Endothelial cell of umbilical vein (primary cell): ENCODE results near the gene ZNF618. TPM values are rescaled to one million over a fixed set of nuclear protein-coding genes. Genes with fewer than 3 reads are reported as not detected.

Experiments
- BruUV-seq: library from RNA; stranded (reverse); fragments of 400-500 nt; replicated peaks from 2 replicates; lab custom pipeline; 2021; lab: Mats Ljungman, UMichigan
- CTCF ChIA-PET: fragments of 300-600, 350-600 bp; sonication (Branson Sonifier 250); formaldehyde crosslinking; loops from one replicate; lab custom pipeline; 2021; ENCODE audit warnings: antibody characterized with exemption, inconsistent platforms; lab: Charles Lee
- POLR2A ChIA-PET: fragments of 300-600, 350-600 bp; sonication (Branson Sonifier 250); formaldehyde crosslinking; loops from one replicate; lab custom pipeline; 2021; ENCODE audit warnings: antibody characterized with exemption, inconsistent platforms; lab: Charles Lee
- DNase-seq: peaks from one replicate; pipeline ENCODE4 v3.0.0-alpha.2; 2011; ENCODE audit warnings: low read depth, low spot score
- FAIRE-seq: peaks from 2 replicates; lab custom pipeline; 2011; peaks lifted over from hg19 to GRCh38; lab: Jason Lieb, UNC
- H2AFZ ChIP-seq: 2 replicates; pipeline ENCODE4 v1.6.0; 2012; ENCODE audit warnings: low read depth, low read length, control low read depth, inconsistent platforms
- H3K27ac ChIP-seq: 2 replicates; pipeline ENCODE4 v1.5.1; 2011; ENCODE audit warnings: low read depth, mild to moderate bottlenecking, control low read depth, low read length, moderate library complexity; ENCODE audit not compliant: insufficient read depth
- H3K27me3 ChIP-seq, 2 experiments: 2 replicates each; pipeline versions ENCODE4 v1.6.0 to v1.6.1; 2011; ENCODE audit warnings: low read length in 2 of 2, mixed read lengths in 1 of 2; ENCODE audit not compliant: control insufficient read depth in 2 of 2, insufficient read depth in 2 of 2
- H3K36me3 ChIP-seq, 2 experiments: 2 replicates in 1 of 2; 3 replicates in 1 of 2; pipeline ENCODE4 v1.5.1; 2011; ENCODE audit warnings: low read length in 2 of 2, mild to moderate bottlenecking in 1 of 2, moderate library complexity in 1 of 2; ENCODE audit not compliant: control insufficient read depth in 2 of 2, insufficient read depth in 2 of 2; ENCODE audit errors: extremely low read depth in 1 of 2
- H3K4me1 ChIP-seq: 3 replicates; pipeline ENCODE4 v1.5.1; 2011; ENCODE audit warnings: mild to moderate bottlenecking, low read length; ENCODE audit not compliant: control insufficient read depth, insufficient read depth; ENCODE audit errors: extremely low read depth
- H3K4me2 ChIP-seq: 2 replicates; pipeline ENCODE4 v1.6.1; 2011; ENCODE audit warnings: low read length, control low read depth, mixed read lengths; ENCODE audit not compliant: insufficient read depth
- H3K4me3 ChIP-seq, 3 experiments: fragments of 200-600 bp in 1 of 3; sonication (generic), shearing (Covaris generic) in 1 of 3; replicated peaks in 1 of 3; 2 replicates each; pipeline ENCODE4 v1.5.1; 2011 to 2016; ENCODE audit warnings: control low read depth in 3 of 3, low read length in 3 of 3, mild to moderate bottlenecking in 2 of 3, inconsistent platforms in 1 of 3, low read depth in 1 of 3, moderate library complexity in 1 of 3; ENCODE audit not compliant: insufficient read depth in 1 of 3
- H3K79me2 ChIP-seq: 2 replicates; pipeline ENCODE4 v1.6.0; 2012; ENCODE audit warnings: low read length, inconsistent platforms; ENCODE audit not compliant: control insufficient read depth, insufficient read depth
- H3K9ac ChIP-seq: replicated peaks from 2 replicates; pipeline ENCODE3; 2011; ENCODE audit warnings: low read length, control low read depth; ENCODE audit not compliant: insufficient read depth; ENCODE audit errors: extremely low read depth
- H3K9me1 ChIP-seq: replicated peaks from 3 replicates; pipeline ENCODE4 v1.6.0; 2011; ENCODE audit warnings: mild to moderate bottlenecking, low read length; ENCODE audit not compliant: control insufficient read depth, insufficient read depth; ENCODE audit errors: extremely low read depth
- H3K9me3 ChIP-seq: replicated peaks from 2 replicates; pipeline ENCODE4 v1.5.1; 2012; ENCODE audit warnings: low read length, inconsistent platforms; ENCODE audit not compliant: control insufficient read depth, insufficient read depth
- H4K20me1 ChIP-seq: replicated peaks from 2 replicates; pipeline ENCODE3; 2011; ENCODE audit warnings: mild to moderate bottlenecking, low read length; ENCODE audit not compliant: control insufficient read depth, insufficient read depth; ENCODE audit errors: extremely low read depth
- CTCF ChIP-seq, 2 donors: IDR thresholded peaks; 1 replicate in 1 of 2; 2 replicates in 1 of 2; pipeline ENCODE4 v1.5.1; 2011; ENCODE audit warnings: low read length in 2 of 2, mild to moderate bottlenecking in 2 of 2, moderate library complexity in 2 of 2, control low read depth in 1 of 2, inconsistent platforms in 1 of 2, low read depth in 1 of 2; ENCODE audit not compliant: insufficient read depth in 1 of 2; ENCODE audit errors: extremely low read depth in 1 of 2
- EZH2 ChIP-seq: IDR thresholded peaks from 2 replicates; pipeline ENCODE4 v1.6.1; 2012; ENCODE audit warnings: borderline replicate concordance, low read depth, mild to moderate bottlenecking, moderate library complexity, low read length, inconsistent platforms; ENCODE audit not compliant: severe bottlenecking
- FOS ChIP-seq: IDR thresholded peaks from 2 replicates; pipeline ENCODE4 v1.6.1; 2011; ENCODE audit warnings: mild to moderate bottlenecking, low read length, moderate library complexity, borderline replicate concordance; ENCODE audit not compliant: insufficient read depth
- GATA2 ChIP-seq: IDR thresholded peaks from 2 replicates; pipeline ENCODE4 v1.7.0; 2011; ENCODE audit warnings: low read depth, mild to moderate bottlenecking, moderate library complexity, mixed read lengths, low read length; ENCODE audit not compliant: insufficient read length, insufficient read depth
- JUN ChIP-seq: IDR thresholded peaks from 2 replicates; pipeline ENCODE4 v1.6.1; 2011; ENCODE audit warnings: borderline replicate concordance, low read depth; ENCODE audit not compliant: insufficient read length, insufficient read depth
- MAX ChIP-seq: IDR thresholded peaks from 2 replicates; pipeline ENCODE4 v1.6.1; 2011; ENCODE audit not compliant: insufficient read depth, insufficient read length
- MYC ChIP-seq: IDR thresholded peaks from one replicate; pipeline ENCODE4 v1.6.1; 2011; ENCODE audit warnings: mild to moderate bottlenecking, low read depth, low read length
- POLR2A ChIP-seq: IDR thresholded peaks from 2 replicates; pipeline ENCODE4 v1.6.1; 2012; ENCODE audit warnings: low read depth, mild to moderate bottlenecking, control low read depth, low read length
- POLR2AphosphoS5 ChIP-seq: IDR thresholded peaks from 2 replicates; pipeline ENCODE4 v1.6.1; 2012; ENCODE audit warnings: low read depth, mild to moderate bottlenecking, control low read depth, low read length, moderate library complexity; ENCODE audit not compliant: insufficient read depth
- dilution Hi-C: fragments of 300-500 bp; cut with MboI; formaldehyde crosslinking; loops from one replicate; pipeline ENCODE4 v1.15.0; 2019; ENCODE audit warnings: low sequenced_read_pairs; ENCODE audit not compliant: extremely low pct_ligation_motif_present
- intact Hi-C: fragments of 100-400 bp; cut with micrococcal nuclease; formaldehyde crosslinking; loops from one replicate; pipeline ENCODE4 v1.10.0; 2022
- polyA plus RNA-seq, 4 experiments: library from polyadenylated mRNA; depleted of rRNA in 3 of 4; stranded (reverse) in 3 of 4; unstranded in 1 of 4; fragments of >200 nt; gene quantifications; 2 replicates each; pipeline versions ENCODE4 v1.2.1 to v1.2.3, GENCODE V29; 2011 to 2012; ENCODE audit warnings: missing spikeins in 1 of 4
- total RNA-seq: library from RNA; stranded (reverse); gene quantifications from 2 replicates; pipeline ENCODE4 v1.2.3, GENCODE V29; 2021

The ZNF618 gene
- total and polyA plus RNA-seq, 2 donors (not counting 3 experiments of a cell fraction or from before 2014, with no cell fraction given): 22.6 to 80.3 TPM

- intact Hi-C loops (no loop called here), dilution Hi-C loops (no loop called here)
- Histone ChIP-seq H3K9me1 (no peaks in the 10 kb centered on the region), H3K27me3 (no peaks in the 10 kb centered on the region), H3K4me2 (no peak overlapping the region), H3K9ac (no peak overlapping the region), H3K4me1 (no peaks in the 10 kb centered on the region), H3K36me3 (peaks cover 4 to 18% of the 10 kb centered on the region in 2 experiments), H3K4me3 (no peak overlapping the region), H3K9me3 (no peaks in the 10 kb centered on the region), H4K20me1 (no peaks in the 10 kb centered on the region), H3K27ac (no peak overlapping the region), H3K79me2 (peaks cover 70% of the 10 kb centered on the region), H2AFZ (no peak overlapping the region)
- ChIA-PET POLR2A (no interaction called here), CTCF (interaction anchor here (0.9 to 1.5 kb wide), 3 partner anchors 10 to 43 kb away, joined by 4 to 5 read pairs (median 5); no protein-coding TSS in a partner anchor)
- DNase-seq (no peak), FAIRE-seq (no peak)
- no peak for TF ChIP-seq POLR2A
- no peak for TF ChIP-seq FOS
- TF ChIP-seq CTCF (IDR thresholded peaks at IDR 0.05; ENCODE audit: extremely low read depth in 1 of 2, insufficient read depth in 1 of 2, low read depth in 1 of 2, low read length in 2 of 2): no peak
- TF ChIP-seq POLR2AphosphoS5: no peak
- BruUV-seq: no TSS peak
These were observed 97.1 kb downstream of the ZNF618 start for GRCh38 chr9:113973226-113973625.

GRCh38 chr9:113973963-113974413, 97.9 kb downstream of the ZNF618 start:
- TF ChIP-seq MYC (no peak), MAX (no peak), EZH2 (no peak), GATA2 (no peak), CTCF (IDR thresholded peaks at IDR 0.05; ENCODE audit: extremely low read depth in 1 of 2, insufficient read depth in 1 of 2, low read depth in 1 of 2, low read length in 2 of 2) (no peak), JUN (no peak), POLR2AphosphoS5 (no peak), POLR2A (no peak), FOS (no peak)
- POLR2A ChIA-PET: no interaction called here

More at GRCh38 chr9:113973963-113974413, 97.9 kb downstream of the ZNF618 start:
- Histone ChIP-seq H3K27me3 (no peaks in the 10 kb centered on the region), H3K4me1 (no peaks in the 10 kb centered on the region), H3K9me1 (no peaks in the 10 kb centered on the region), H2AFZ (no peak overlapping the region), H3K27ac (no peak overlapping the region), H3K79me2 (peaks cover 67% of the 10 kb centered on the region), H3K9me3 (no peaks in the 10 kb centered on the region), H3K36me3 (peaks cover 5 to 18% of the 10 kb centered on the region in 2 experiments), H3K9ac (no peak overlapping the region), H4K20me1 (no peaks in the 10 kb centered on the region), H3K4me2 (no peak overlapping the region), H3K4me3 (no peak overlapping the region)
- CTCF ChIA-PET: interaction anchor here (1.0 to 1.5 kb wide), 2 partner anchors 10 to 44 kb away, joined by 5 read pairs; no protein-coding TSS in a partner anchor
- dilution Hi-C loops: no loop called here
- no TSS peak for BruUV-seq
- intact Hi-C loops: no loop called here
- FAIRE-seq (no peak), DNase-seq (no peak)
